ENCODE measurements around the gene UGDH.
"Not testable (repeated sequence)": the region's sequence is repeated elsewhere in the genome, so short reads cannot be mapped to it uniquely, and the experiment has no call there.

UGDH gene

DNA sequence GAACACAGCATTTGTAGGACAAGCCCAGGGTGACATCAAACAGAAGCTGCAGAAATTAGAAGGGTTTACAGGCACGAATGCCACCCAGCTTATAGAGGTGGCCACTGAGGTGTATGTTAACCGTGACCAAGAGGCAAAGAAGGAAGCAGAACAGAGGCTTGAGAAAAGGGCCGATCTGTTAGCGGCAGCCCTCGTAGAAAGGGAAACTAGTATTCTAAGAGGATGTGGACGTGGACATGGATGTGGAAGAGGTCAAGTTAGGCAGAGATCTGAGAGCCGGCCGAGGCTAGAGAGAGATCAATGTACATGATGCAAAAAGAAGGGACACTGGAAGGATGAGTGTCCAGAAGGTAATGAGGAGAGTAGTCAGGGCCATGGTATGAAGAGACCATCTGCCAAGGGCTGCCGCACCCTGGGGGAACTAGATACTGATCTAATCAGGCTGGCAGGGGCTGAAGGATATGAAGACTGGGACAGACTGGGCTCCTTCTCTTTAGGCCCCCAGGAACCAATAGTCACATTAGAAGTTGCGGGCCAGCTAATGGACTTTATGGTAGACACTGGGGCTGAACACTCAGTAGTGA, 40.9 kb downstream of the UGDH start:
- no peak for DNase-seq

DNA sequence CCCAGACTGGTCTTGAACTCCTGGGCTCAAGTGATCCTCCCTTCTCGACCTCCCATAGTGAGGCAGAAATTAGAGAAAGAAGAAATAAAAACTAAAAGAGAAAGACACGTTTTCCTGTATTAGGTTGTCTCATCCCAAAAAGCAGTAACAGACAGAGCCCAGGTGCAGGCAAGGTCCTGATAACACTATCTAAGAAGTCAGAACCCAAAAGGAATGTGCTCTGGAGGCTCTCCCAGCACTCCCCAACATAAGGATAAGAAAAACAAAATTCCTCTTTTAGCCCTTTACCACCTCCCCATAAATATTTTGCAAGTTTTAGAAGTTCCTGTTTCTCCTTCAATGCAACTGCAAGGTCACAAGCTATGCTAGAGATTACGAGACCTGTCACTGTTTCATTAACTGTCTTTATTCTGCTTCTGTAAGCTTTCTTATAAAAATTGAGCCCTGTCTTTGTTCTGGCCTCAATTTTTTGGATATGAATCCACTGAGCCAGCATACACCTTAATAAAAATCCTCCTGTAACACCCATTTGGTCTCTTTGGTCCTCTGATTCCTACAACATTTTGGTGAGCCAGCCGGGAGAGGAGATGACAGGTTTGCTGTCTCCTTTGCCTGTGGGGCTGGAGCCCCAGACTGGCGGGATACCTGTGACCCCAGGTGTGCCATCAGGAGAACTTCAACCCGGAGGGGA, 42.5 kb downstream of the UGDH start:
- no peak for DNase-seq

DNA sequence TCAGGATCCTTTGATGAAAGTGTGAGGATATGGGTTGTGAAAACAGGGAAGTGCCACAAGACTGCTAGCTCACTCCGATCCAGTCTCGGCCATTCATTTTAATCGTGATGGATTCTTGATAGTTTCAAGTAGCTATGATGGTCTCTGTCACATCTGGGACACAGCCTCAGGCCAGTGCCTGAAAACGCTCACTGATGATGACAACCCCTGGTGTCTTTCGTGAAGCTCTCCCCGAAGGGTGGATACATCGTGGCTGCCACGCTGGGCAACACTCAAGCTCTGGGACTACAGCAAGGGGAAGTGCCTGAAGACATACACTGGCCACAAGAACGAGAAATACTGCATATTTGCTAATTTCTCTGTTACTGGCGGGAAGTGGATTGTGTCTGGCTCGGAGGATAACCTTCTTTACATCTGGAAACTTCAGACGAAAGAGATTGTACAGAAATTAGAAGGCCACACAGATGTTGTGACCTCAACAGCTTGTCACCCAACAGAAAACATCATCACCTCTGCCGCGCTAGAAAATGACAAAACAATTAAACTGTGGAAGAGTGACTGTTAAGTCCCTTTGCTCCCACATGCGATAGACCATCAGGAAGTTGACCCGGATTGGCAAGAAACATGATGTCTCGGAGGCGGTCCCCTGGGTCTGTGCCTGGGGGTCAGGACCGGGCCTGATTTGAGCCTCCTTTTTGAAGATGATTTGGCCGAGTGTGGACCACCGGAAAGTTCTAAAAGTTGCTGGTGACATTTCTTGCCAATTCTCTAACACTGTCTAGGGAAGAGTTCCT, 46.1 kb downstream of the UGDH start:
- DNase-seq: no peak

- no peak for DNase-seq
These were observed 47.0 kb downstream of the UGDH start for GRCh38 chr4:39480251-39480650.

DNA sequence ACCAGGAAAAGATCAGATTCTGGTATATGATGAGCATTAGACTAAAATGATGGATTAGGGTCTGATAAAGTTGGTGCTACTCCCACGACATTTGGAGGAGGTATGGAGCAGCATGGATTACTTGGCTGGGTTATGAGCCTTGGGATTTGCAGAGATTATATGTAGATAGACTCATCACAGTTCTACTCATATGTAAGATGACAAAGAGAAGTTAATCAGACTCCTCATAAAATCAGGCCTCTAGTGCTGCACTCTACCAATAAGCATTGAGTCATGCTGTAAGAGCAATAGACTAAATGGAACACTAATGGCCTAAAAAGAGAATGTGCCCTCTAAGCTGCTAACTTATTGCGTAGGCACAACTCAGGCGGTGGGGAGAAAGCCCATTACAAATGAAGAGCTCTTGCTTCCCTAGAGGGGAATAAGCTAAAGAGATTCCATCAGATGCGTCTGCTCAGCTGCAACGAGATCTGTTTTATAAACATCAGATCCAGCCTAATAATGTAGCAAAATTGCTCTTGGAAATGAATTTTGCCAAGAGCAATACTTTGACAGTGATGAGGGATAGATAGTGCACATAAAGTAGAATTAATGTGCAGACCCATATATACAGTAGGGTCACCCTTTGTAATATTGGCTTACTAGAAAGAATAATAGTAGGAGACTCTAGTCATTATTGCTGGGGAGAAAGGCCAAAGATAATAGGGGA, 50.9 kb downstream of the UGDH start:
- DNase-seq: no peak

DNA sequence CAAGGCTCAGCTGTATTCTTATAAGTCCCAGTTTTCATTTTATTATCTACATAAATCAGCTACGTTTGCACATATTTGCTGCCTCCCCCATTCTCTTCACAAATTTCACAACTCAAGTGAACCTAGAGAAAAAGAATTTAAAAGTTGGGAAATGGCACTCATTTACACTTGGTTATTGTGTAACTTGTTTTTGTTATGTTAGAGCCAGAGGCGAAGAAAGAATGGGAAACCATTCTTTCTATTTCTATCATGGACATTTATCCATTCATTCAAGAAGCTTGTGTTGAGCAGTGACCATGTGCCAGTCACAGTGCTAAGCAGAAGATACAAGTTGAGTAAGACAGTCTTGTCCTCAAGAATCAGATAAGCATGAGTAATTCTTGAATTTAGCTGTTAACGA, 54.8 kb downstream of the UGDH start:
- DNase-seq: no peak

- DNase-seq: no peak
These were observed 56.8 kb downstream of the UGDH start for GRCh38 chr4:39470402-39470801.

GRCh38 chr4:39469429-39470077, 57.7 kb downstream of the UGDH start:
- peak; percentile 62 for DNase-seq

- DNase-seq: no peak
These were observed 59.8 kb downstream of the UGDH start for GRCh38 chr4:39467464-39467863.

- DNase-seq: no peak
These were observed 60.5 kb downstream of the UGDH start for GRCh38 chr4:39466747-39467146.

DNA sequence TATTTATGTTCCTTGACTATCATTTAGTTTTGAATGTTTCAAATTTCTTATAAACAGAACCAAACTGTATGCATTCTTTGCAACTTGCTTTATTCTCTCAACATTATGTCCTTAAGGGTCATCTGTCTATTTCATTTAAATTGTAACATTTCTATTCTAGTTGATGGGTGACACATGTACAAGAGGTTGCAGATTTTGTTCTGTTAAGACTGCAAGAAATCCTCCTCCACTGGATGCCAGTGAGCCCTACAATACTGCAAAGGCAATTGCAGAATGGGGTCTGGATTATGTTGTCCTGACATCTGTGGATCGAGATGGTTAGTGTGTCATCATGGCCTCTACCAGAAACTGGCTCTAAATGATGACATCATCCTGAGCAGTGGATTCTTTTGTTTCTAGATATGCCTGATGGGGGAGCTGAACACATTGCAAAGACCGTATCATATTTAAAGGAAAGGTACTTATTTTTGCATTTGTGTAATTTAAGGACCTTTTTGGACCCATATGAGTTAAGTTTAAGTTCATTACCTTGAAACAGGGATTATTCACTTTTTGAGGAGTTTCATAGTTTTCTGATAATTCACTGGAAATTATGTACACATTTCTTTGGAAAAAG, 62.2 kb downstream of the UGDH start:
- no peak for DNase-seq

DNA sequence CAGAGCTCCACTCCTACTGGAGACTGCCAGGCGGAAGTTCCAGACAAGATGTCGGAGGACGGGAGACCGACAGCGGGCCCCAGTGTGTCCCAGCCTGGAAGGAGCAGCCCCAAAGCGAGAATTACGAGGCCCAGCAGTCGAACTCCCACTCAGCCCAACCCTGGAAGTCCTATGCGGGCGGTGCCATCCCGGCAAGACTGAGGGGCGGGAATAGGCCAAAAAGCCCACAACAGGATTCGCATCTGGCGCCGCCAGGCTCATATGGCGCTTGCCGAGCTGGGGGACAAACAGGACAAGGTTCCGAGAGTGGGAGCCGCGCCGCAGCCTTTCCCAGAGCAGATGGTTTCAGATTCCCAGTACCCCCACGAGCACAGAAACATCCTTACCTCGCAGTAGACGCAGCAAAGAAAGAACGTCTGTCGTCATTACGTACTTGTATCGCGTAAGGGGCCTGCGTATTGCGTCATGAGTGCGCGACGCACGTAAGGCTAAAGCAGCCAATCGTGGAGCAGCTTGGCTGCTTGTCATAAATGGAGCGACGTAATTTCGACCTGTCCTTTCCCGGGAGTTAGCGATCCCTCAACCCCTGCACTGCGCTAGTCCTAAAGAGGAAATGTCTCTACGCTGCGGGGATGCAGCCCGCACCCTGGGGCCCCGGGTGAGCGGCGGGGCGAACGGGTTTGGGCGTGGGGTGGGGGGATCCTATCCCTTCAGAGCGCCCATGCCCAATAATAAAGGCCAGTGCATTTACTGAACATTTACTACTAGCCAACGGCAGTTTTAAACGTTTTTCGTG, 68.5 kb downstream of the UGDH start, which contains the start of the genes LIAS and RPL9:
Gene LIAS (plus strand): TSS at position 552 of the 796 bp plus-strand sequence. CDS start 62 bp downstream, at position 614.
Gene RPL9 (minus strand): TSS at position 418 of the 796 bp plus-strand sequence. CDS start 483 bp downstream, outside the sequence.
- peak; percentile 96 for DNase-seq

GRCh38 chr4:39458161-39458504, 69.1 kb downstream of the UGDH start:
- DNase-seq: not testable (repeated sequence)

- no peak for DNase-seq
These were observed 70.1 kb downstream of the UGDH start for GRCh38 chr4:39456946-39457763.

DNA sequence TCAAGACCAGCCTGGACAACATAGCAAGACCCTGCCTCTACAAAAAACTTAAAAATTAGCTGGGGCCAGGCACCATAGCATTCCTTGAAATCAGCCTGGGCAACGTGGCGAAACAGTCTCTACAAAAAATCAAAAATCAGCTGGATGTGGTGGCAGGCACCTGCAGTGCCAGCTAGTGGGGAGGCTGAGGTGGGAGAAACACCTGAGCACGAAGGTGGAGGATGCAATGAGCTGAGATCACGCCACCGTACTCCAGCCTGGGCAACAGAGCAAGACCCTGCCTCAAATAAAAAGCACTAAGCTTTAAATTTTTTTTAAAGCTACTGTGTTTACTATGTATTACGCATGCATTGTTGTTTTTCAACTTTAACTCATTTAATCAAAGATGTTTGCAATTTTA, 71.8 kb downstream of the UGDH start:
- DNase-seq: no peak

DNA sequence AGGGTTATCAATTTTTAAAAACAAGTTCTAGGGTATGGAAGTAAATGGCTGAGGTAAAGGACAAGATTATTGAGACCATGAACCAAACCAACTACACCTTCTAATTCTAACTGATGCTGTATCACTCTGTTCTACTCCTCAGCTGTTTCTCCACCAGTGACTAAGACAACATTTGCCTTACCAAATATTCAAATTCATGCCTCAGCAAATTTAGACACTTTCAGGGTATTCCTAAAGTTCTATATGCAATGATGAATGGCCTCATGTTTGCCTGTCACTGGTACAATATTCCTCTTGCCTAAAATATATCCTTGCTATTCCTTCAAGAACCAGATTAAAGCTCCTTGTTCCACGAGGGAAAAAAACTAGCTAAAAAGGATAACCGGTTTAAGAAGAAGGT, 73.5 kb downstream of the UGDH start:
- DNase-seq: no peak

GRCh38 chr4:39452860-39453587, 74.2 kb downstream of the UGDH start:
- DNase-seq: no peak

GRCh38 chr4:39452153-39452859, 74.9 kb downstream of the UGDH start:
- DNase-seq: no peak

DNA sequence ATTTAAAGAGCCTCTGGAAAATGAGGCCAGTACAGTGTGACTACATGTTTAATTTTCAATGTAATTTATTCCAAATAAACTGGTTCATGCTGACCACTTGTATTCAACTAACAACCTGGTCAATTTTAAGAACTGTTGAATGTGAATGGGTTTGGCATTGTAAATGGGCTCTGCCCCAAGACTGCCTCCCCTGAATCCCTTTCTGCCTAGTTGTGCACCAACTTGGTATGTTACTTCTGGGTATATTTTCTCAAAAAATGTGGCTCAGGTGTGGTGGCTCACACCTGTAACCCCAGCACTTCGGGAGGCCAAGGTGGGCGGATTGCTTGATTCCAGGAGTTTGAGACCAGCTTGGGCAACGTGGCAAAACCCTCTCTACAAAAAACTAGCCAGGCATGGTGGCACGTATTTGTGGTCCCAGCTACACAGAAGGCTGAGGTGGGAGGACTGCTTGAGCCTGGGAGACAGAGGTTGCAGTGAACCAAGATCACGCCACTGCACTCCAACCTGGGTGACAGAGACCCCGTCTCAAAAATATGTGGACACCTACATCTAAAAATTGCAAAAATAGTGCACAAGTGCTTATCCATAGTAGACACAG, 75.7 kb downstream of the UGDH start:
- DNase-seq: no peak
